NCI-H526 treated with DMSO at 0.1 percent for 48 hours (cell line): ENCODE data around the gene CD36.

Experiments
- DNase-seq: peaks from one replicate; lab custom pipeline; 2025; lab: John Stamatoyannopoulos, UW

CD36 gene

DNA sequence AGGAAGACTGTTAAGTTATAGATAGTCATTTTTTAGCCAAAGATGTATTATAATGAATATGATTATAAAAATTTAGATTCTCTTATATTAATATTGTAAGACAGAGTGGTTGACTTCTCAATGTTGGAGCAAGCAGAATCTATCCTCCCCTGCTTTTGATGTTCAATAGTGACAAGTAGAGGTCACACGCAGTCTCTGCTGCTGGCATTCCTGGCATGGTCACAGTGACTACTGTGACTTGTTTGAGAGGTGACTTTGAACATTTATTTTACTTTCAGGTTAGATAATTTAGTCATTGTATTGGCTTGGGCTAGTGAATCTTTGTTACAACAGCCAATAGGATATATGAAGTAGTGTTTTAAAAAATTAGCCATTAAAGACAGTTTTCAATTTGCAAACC, 13.7 kb upstream of the CD36 start:
- DNase-seq: no peak

DNA sequence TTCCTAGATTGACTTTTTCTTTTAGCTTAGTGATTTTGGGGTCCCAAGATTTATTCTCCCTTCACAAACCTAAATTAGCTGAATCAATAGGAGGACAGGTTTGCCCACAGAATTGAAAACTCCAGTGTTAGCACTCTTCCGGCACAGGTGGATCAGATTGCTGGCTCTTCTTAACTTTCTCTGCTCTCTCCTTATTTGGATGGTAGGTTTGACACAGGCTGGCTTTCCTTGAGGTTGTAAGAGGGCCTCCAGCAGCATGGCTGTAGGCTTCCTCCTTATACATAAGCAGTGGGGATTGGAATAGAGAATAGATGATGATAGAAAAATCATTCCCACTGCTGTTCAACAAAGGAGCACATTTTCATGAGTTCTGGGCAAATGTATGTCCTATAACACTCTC, 9.4 kb upstream of the CD36 start:
- no peak for DNase-seq

DNA sequence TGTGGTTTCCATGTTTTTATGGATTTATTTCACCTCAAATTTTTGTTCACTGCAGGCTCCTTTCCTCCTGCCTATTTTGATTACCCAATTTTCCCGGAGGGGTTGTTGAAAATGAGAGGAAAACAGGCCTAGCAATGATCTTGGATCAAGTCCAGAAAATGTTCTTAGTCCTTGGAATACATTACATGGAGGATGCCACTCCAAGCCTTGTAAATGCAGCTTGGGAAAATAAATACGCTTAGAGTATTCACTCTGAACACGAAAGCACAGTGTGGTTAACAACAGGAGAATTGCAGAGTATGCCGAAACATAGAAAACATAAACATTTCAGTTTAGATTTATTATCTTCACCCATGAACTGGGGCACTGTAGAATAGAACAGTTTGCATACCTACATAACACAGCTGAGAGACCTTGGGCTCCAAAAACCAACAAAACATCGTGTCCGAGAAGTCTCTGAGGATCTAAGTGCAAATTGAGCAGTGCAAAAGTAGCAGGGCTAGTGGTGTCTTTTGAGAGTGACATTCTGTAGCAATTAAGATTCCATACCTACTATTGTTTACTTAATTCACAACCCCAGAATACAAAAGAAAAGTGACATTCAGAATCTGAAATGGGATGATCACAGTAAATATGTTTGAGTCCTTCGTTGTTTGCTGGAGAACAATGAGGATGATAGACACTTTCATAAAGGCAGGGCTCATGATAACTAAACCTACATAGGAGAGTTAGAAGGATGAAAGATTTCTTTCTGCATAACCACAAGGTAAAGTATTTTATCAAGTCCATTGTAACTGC, 7.6 kb upstream of the CD36 start:
- no peak for DNase-seq

DNA sequence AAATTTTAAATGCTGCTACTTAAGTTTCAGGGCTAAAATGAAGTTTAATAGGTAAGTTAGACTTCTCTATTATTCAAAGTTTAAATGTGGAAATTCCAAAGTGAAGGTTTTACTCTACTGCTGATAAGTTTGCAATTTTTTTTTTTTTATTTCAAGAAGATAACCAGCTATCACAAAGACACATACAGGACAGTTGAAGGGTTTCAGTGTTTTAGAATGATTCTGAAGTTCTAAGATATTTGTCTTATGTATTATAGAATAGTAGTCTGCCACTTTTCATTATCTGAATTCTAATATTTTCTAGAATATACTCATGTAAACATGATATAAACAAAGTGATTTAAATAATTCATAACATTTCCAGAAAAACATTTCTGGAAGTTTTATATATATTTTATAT, 7.0 kb upstream of the CD36 start:
- no peak for DNase-seq

DNA sequence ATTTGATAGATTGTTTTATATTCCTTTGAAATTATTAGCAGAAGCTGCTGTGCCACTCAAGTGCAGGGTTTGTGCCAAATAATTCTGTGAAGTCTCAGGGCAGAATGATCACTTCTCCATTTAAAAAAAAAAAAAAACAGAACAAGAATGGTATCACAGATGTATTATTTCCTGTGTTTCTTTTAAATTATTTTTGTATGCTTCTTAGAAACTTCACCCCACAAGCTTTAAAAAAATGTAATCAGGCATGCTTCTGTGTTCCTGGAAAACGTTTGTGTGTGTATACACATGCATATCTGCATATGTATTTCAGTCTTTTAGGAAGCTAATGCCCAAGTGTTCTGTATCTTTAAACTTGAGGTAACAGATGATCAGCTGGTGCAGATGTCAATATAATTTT, 6.3 kb upstream of the CD36 start:
- DNase-seq: no peak

DNA sequence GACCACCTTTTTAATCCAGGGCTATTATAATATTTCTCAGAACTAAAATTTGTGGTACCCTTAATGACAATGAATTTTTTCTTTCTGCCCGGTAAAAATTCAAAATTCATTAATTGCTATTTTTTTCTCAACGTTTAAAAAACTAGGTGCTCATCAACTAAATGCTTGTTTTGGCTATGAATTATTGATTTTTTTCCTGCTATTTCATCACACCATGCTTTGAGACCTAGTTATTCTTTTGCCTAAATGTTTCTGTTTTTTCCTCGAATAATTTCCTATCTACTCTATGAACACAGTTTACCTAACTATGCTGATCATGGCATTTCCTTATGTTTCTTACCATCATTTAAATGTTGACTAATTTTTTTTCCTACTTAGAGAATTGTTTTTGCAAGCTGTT, 5.6 kb upstream of the CD36 start:
- no peak for DNase-seq

DNA sequence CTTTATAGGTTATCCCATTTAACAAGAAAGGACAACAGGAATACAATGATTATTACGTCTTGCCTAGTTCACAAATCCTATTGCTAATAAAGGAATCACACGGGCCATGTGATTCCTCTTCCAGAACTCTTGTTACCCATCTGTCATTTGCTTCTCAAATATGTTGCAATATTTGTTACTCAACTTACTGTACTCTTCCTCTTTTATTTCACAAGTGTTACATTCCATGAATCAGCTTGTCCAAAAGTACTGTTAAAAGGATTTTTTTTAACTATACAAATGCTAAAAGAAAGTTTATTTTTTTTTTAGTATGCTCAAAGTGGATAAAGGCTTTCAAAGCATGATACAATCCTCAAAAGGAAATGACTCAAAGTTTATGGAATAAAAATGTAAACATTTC, 3.9 kb upstream of the CD36 start:
- DNase-seq: no peak

DNA sequence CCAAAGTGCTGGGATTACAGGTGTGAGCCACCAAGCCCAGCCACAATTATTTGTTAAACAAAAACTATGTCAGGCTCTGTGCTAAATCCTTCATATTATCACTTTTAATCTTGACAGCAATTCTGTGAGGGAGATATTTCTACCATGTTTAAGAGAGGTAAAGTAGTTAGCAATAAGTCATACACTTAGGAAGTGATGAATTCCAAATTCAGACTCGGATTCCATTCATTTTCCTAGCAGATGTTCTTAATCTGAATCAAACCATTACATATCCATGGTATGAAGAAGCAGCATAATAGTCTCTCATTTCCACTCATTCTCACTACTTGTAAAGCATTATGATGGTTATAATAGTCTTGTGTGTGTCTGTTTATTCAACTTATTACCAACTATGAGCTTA, 2.9 kb upstream of the CD36 start:
- DNase-seq: no peak

DNA sequence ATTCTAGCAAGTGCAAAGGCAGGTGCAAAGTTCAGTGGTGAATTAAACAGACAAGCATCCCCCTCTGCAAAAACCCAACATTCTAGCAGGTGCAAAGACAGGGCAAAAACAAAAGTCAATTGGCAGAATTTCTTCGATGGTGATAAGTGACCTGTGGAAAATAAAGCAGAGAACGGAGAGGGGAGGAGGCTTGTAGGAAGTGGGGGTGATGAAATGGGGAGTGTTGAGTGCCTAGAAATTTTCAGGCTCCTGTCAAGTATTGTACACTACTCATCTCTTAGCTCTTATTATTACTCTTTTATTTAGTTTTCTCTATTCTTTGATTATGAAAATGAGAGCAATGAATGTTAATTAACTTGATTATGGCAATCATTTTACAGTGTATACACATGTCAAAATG, 2.4 kb upstream of the CD36 start:
- DNase-seq: no peak

DNA sequence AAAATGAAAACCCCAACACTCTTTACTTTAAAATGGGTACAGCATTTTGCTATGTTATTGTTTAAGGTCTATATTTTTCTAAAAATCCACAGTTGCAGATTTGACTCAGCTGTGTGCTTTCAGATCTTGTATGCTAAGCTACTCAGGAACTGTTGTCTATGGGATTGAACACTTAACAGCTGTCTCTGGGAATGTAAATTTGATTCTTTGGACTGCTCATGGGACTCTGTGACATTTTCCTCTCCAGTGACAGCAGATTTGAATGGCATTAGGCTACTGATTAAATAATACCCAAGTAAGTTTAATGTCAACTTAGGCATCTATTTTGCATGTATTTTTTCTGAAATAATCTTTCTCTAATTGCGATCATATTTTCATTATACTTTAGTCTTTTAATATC, 1.7 kb upstream of the CD36 start:
- peak; percentile 19 for DNase-seq

DNA sequence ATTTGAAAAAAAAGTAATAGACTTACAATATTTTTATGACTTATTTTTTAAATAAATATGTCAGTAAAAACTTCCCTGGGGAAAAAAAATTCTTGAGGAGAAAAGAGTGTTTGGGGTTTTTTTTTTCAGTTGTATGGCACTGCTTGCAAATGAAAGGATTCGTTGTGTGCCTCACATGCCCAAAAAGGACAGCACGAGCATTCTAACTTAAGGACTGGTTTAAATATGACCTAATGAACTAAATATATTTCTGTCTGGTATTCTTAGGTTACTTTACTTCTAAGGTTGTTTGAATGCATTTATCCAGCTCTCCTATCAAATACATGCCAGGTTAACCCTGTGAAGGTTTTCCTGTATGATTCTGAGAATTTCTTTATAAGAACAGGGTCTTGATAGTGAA, 988 bp upstream of the CD36 start:
- no peak for DNase-seq

DNA sequence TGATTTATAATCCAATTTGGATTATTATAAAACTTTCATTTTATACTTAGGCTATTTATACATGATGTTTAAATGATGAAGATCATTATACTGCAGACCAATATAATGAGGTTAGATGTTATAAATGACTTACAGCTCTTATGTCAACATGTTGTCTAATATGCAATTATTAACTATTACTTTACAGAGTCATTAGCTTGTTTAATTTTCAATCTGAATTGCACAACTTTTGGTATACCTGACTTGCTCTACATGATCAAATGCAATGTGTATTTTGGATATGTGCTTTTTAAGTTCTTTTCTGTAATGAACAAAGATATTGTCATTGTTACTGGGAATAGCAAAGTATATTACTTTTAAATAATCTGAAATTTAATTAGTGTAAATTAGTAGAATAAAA, 569 bp downstream of the CD36 start:
- no peak for DNase-seq

DNA sequence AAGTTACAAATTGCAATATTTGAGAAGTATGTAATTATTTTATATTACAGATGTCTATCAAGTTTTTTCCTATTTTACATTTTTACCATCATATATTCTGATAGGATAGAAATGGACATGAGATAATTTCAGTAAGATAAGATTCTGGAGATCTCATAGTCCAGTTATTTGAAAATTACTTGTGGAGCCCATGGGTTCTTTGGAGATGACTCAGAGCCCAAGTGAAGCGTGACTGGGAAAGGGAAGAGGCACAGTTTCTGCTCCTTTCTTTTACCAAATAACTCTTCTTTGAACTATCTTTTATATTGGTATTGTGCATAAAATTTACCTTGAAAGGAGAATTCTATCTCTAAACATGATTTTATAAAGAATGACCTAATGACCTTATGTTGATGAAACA, 2.4 kb downstream of the CD36 start:
- DNase-seq: no peak

DNA sequence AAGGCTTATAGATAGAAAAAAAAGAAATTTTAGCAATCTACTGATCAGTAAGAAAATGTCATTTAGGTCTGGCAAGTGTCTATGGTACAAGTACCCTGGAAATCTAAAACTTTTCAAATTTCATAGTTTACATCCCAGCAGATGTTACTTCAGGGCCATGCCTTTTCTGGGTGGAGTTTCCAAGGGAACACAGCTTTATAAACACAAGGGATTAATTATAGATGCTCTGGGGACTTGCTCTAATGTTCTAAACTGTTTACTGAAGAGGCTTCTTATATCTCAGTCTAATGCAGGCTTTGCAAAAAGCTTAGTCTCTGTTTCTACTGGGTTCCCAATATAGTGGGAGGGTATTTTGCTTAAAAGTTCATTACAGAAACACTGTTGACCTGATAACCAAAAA, 3.1 kb downstream of the CD36 start:
- DNase-seq: no peak

DNA sequence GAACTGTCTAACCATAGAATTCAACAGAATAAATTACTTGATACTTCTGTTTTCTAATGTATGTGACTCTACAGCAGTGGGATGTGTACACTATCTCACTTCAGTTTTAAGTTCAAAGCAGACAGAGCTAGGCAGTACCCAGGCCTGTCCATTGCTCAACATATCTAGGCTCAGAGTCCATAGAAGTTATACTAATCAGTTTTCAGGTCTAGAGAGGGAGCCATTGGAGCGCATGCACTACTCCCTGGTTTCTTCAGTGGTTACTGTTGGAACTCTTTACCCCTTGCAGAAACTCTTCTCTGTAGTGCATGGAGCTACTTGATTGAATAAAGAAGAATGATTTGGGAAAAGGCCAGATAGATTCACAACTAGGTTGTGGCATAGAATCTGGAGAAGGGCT, 4.4 kb downstream of the CD36 start:
- DNase-seq: no peak

DNA sequence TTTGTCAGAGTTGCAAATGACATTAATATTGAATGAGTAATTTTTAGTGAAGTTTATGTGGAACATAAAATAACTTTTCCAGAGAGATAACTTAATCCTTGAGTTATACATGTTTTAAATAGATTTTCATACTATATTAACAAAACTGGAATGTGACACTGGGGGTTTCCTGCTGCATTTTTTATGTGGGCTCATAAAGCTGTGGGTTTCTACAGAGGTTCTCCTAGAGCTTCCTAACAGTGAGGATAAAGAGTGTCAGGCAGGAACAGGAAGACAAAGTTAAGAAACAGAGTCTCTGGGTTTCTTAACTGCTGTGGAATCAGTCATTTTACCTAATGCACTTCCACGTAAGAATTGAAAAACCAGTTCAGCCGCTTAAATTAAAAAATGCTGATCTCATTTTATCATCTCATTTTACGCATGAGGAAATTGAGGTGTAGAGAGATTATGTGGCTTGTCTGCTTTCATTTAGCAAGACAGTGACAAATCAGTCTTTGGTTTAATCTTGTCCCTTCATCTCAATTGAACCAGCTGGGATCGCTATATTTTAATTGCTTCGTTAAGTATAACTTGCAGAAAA, 5.0 kb downstream of the CD36 start:
- DNase-seq: no peak

DNA sequence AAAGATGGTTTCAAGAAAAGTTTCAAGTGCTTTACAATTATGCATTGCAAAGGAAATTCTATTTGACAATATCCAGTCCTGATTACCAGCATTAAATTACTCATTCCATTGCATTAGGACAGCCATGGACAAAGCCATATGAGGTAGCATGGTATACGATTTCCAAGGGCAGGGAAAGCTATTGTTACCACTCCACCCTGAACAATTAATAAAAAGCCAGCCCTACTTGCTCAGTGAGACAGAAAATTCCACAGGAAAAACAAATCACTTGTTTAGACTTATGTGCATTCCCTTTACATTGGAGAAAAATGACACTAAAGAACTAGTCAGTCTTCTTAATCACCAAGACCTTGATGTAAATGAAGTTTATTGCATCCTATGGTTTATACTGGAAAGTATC, 5.6 kb downstream of the CD36 start:
- no peak for DNase-seq

DNA sequence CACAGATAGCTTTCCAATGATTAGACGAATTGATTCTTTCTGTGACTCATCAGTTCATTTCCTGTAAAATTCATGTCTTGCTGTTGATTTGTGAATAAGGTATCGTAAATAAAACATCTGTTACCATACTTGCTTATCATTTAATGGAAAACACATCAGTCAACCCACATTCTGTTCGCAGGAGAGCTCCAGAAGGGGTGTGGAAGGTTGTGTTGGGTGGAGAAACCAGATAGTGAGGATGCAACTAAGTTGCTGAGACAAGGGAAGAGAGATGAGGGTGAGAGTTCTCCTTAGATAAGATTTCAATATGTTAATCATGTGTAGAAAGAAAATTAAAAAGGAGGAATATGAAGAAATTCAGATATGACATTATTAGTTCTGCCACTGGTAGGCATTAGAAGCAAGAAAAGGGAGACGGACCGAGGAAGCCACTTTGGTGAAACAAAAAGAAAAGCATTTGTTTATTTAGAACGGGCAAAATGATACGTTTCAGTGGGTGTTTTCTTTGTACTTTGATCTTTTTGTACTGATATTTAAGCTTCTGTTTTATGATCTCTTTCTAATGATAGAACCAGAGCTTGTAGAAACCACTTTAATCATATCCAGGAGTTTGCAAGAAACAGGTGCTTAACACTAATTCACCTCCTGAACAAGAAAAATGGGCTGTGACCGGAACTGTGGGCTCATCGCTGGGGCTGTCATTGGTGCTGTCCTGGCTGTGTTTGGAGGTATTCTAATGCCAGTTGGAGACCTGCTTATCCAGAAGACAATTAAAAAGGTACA, 7.8 kb downstream of the CD36 start:
- DNase-seq: no peak

DNA sequence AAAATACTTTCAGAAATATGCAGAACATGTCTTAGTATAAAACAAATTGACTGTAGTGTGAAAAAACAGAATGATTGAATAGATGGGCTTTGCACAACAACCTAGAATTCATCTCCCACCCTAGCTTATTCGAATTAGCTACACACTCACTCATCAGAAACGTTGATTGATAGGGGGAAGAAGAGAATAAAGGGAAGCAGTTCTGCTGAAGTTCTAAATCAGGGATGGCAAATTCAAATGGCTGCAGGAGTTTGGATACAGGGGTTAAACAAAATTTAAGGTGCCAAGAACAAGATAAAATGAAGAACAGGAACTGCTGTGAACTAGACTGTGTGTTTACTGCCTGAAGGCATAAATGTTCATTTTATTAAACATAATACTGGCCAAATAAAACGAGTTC, 9.0 kb downstream of the CD36 start:
- no peak for DNase-seq

DNA sequence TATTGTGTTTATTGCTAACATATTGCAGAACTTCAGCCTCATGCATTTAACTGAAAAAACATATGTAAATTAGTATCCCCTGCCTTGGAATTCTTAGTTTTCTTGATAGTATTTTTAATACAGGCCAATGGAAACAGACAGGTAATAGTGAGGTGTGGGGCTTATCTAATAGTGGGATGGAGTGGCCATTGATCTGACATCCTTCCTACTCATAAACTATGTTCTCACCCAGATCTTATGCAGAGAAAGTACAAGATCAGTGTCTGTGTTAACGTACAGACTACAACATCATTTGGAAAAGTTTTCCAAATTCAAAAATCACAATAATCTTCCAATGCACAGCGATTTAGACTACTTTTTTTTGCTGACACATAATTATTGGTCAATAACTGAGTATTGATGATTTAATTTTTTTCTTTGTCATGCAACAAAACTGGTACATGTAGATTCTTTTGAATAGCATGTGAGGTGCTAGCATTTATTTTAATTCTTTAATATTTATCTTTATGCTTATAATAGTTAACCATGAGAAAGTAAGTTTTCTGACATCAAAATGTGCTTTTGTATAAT, 9.7 kb downstream of the CD36 start:
- no peak for DNase-seq

DNA sequence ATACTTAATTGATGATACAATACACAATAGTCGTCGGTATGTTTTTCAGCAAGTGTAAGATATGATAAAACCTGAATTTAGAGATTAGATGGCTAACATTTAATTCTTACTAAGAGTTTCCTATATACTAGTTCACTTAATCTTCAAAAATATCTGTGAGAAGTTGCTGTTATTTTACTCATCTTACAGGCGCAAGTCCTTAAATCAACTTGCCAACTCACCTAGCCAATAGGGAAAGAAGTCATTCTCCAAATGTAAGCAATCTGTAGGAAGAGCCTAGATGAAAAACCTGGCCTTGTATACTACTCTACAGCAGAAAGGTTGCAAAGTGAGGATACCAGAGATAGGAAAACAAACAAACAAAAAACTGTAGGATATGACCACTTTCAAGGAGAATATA, 10.6 kb downstream of the CD36 start:
- no peak for DNase-seq

DNA sequence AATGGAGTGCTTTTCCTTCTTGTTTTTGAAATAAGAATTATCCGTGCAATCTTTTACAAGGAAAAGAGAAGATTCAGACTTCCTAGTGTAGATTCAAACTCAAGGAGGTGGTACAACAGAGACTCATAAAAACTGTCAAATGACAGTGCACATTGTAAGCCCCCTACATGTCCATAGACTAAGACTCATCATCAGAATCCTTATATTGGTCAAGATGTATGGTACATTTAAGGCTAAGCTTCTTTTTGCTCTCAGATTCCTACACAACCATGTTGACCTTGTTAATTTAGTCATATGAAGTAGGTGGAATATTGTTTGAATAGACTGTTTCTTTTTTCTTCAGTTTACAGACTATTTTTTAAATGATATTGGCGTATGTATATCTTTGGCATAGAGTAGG, 11.6 kb downstream of the CD36 start:
- no peak for DNase-seq

DNA sequence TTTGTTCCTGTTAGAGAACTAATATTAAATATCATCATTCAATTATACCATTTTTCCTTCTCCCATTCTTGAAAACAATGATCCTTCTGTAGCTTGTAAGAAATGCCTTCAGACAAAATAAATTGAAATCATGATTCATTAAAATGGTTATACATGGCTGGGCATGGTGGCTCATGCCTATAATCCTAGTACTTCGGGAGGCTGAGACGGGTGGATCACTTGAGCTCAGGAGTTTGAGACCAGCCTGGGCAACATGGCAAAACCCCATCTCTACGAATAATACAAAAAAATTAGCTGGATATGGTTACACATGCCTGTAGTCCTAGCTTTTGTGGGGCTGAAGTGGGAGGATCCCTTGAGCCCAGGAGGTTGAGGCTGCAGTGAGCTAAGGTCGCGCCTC, 13.0 kb downstream of the CD36 start:
- no peak for DNase-seq
